SU-DHL-6 (cell line): ENCODE measurements around the gene TMEM267.
"Not testable (repeated sequence)": the region's sequence is repeated elsewhere in the genome, so short reads cannot be mapped to it uniquely, and the experiment has no call there.

Experiments used
- H2AFZ ChIP-seq: fragments of 200-600 bp; sonication (generic); 2 replicates; pipeline ENCODE4 v1.6.1; 2014; ENCODE audit warnings: low read depth, mild to moderate bottlenecking, moderate library complexity, mixed read lengths, antibody characterized with exemption, low read length; ENCODE audit not compliant: severe bottlenecking
- H3F3A ChIP-seq: fragments of 200-600 bp; shearing (Covaris generic); 2 replicates; pipeline ENCODE4 v1.6.0; 2016; ENCODE audit warnings: antibody characterized with exemption, mild to moderate bottlenecking; ENCODE audit not compliant: insufficient read depth
- H3K27ac ChIP-seq: fragments of 200-600 bp; sonication (generic); 2 replicates; pipeline ENCODE4 v1.5.1; 2016; ENCODE audit warnings: low read depth, mild to moderate bottlenecking, low read length, moderate library complexity, mixed read lengths
- H3K27me3 ChIP-seq: fragments of 200-600 bp; sonication (generic), shearing (Covaris generic); 2 replicates; pipeline ENCODE4 v1.6.0; 2014; ENCODE audit warnings: mild to moderate bottlenecking, low read length
- H3K36me3 ChIP-seq: fragments of 200-600 bp; sonication (generic); 2 replicates; pipeline ENCODE4 v1.6.1; 2014; ENCODE audit warnings: mild to moderate bottlenecking, low read length, mixed read lengths
- H3K4me2 ChIP-seq: fragments of 300-600, 200-600 bp; shearing (Covaris generic), sonication (generic); 2 replicates; pipeline ENCODE4 v1.6.0; 2014; ENCODE audit warnings: low read length, low read depth, mild to moderate bottlenecking; ENCODE audit not compliant: poor library complexity, severe bottlenecking
- H3K4me3 ChIP-seq: fragments of 200-600 bp; sonication (generic); 2 replicates; pipeline ENCODE4 v1.5.1; 2014; ENCODE audit warnings: antibody characterized with exemption, low read length, mild to moderate bottlenecking, mixed read lengths; ENCODE audit not compliant: insufficient read depth, poor library complexity, severe bottlenecking
- H3K79me2 ChIP-seq: fragments of 200-600 bp; sonication (generic); 2 replicates; pipeline ENCODE4 v1.6.1; 2014; ENCODE audit warnings: mild to moderate bottlenecking, low read length, moderate library complexity; ENCODE audit not compliant: insufficient read depth
- H3K9ac ChIP-seq: fragments of 200-600 bp; sonication (generic); 2 replicates; pipeline ENCODE4 v1.7.0; 2014; ENCODE audit warnings: mild to moderate bottlenecking, low read length
- H3K9me2 ChIP-seq: fragments of 200-600 bp; sonication (generic); replicated peaks from 2 replicates; pipeline ENCODE4 v1.6.1; 2014; ENCODE audit warnings: low read length; ENCODE audit not compliant: insufficient read depth
- H3K9me3 ChIP-seq: fragments of 200-600 bp; sonication (generic); 2 replicates; pipeline ENCODE4 v1.6.1; 2014; ENCODE audit warnings: low read length, mixed read lengths; ENCODE audit not compliant: insufficient read depth
- H4K20me1 ChIP-seq: fragments of 200-600 bp; sonication (generic); 2 replicates; pipeline ENCODE4 v1.6.1; 2014; ENCODE audit warnings: low read depth, mild to moderate bottlenecking, antibody characterized with exemption, low read length, moderate library complexity, mixed read lengths
- EZH2phosphoT487 ChIP-seq: fragments of 200-600 bp; sonication (generic), shearing (Covaris generic); conservative IDR thresholded peaks from 2 replicates; pipeline ENCODE4 v1.6.1; 2018; ENCODE audit warnings: mild to moderate bottlenecking, antibody characterized with exemption, low read length, moderate library complexity, mixed read lengths
- TF ChIP-seq, protein P1 (sequence below): fragments of 200-600 bp; sonication (generic); IDR thresholded peaks from one replicate; pipeline ENCODE4 v1.5.1; 2017; ENCODE audit warnings: antibody characterized with exemption, mild to moderate bottlenecking, low read length, moderate library complexity; ENCODE audit not compliant: insufficient read depth, poor library complexity, severe bottlenecking

TMEM267 gene

GRCh38 chr5:43427306-43427705, 56.4 kb downstream of the TMEM267 start:
- H3F3A ChIP-seq: no peaks in the 10 kb centered on the region
- H3K9ac ChIP-seq: no peak overlapping the region
- no peaks in the 10 kb centered on the region for H3K9me2 ChIP-seq
- no peak overlapping the region for H3K4me2 ChIP-seq
- no peak overlapping the region for H2AFZ ChIP-seq
- no peak overlapping the region for H3K4me3 ChIP-seq
- H3K36me3 ChIP-seq: no peaks in the 10 kb centered on the region
- no peaks in the 10 kb centered on the region for H3K79me2 ChIP-seq
- no peak overlapping the region for H3K27ac ChIP-seq
- no peaks in the 10 kb centered on the region for H3K27me3 ChIP-seq
- no peaks in the 10 kb centered on the region for H3K9me3 ChIP-seq
- H4K20me1 ChIP-seq: no peaks in the 10 kb centered on the region
- no peak for TF ChIP-seq EZH2phosphoT487
- TF ChIP-seq, protein P1, sequence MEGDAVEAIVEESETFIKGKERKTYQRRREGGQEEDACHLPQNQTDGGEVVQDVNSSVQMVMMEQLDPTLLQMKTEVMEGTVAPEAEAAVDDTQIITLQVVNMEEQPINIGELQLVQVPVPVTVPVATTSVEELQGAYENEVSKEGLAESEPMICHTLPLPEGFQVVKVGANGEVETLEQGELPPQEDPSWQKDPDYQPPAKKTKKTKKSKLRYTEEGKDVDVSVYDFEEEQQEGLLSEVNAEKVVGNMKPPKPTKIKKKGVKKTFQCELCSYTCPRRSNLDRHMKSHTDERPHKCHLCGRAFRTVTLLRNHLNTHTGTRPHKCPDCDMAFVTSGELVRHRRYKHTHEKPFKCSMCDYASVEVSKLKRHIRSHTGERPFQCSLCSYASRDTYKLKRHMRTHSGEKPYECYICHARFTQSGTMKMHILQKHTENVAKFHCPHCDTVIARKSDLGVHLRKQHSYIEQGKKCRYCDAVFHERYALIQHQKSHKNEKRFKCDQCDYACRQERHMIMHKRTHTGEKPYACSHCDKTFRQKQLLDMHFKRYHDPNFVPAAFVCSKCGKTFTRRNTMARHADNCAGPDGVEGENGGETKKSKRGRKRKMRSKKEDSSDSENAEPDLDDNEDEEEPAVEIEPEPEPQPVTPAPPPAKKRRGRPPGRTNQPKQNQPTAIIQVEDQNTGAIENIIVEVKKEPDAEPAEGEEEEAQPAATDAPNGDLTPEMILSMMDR: no peak

- no peaks in the 10 kb centered on the region for H4K20me1 ChIP-seq
- H3F3A ChIP-seq: no peaks in the 10 kb centered on the region
- H3K79me2 ChIP-seq: no peaks in the 10 kb centered on the region
- H3K4me2 ChIP-seq: no peak overlapping the region
- no peak overlapping the region for H3K27ac ChIP-seq
- no peak for TF ChIP-seq EZH2phosphoT487
- TF ChIP-seq, protein P1: no peak
- H2AFZ ChIP-seq: no peak overlapping the region
- no peak overlapping the region for H3K4me3 ChIP-seq
- H3K36me3 ChIP-seq: no peaks in the 10 kb centered on the region
- no peaks in the 10 kb centered on the region for H3K9me3 ChIP-seq
- H3K27me3 ChIP-seq: no peaks in the 10 kb centered on the region
- H3K9ac ChIP-seq: no peak overlapping the region
- no peaks in the 10 kb centered on the region for H3K9me2 ChIP-seq
Observed at GRCh38 chr5:43425983-43426382, 57.7 kb downstream of the TMEM267 start.

- not testable (repeated sequence) for H3K27me3 ChIP-seq, H3F3A ChIP-seq, H3K9me2 ChIP-seq, H3K79me2 ChIP-seq, H3K4me3 ChIP-seq, H2AFZ ChIP-seq, H3K9ac ChIP-seq, H3K27ac ChIP-seq, H3K9me3 ChIP-seq, H3K4me2 ChIP-seq, H3K36me3 ChIP-seq, H4K20me1 ChIP-seq
Observed at GRCh38 chr5:43423086-43423485, 60.6 kb downstream of the TMEM267 start.

- no peak overlapping the region for H3K27ac ChIP-seq
- H3K4me3 ChIP-seq: no peak overlapping the region
- H3K36me3 ChIP-seq: no peaks in the 10 kb centered on the region
- H3K4me2 ChIP-seq: no peak overlapping the region
- no peaks in the 10 kb centered on the region for H3K9me2 ChIP-seq
- no peaks in the 10 kb centered on the region for H3K9me3 ChIP-seq
- no peaks in the 10 kb centered on the region for H3F3A ChIP-seq
- H3K79me2 ChIP-seq: no peaks in the 10 kb centered on the region
- no peak for TF ChIP-seq EZH2phosphoT487
- TF ChIP-seq, protein P1: no peak
- H4K20me1 ChIP-seq: no peaks in the 10 kb centered on the region
- no peak overlapping the region for H3K9ac ChIP-seq
- no peaks in the 10 kb centered on the region for H3K27me3 ChIP-seq
- no peak overlapping the region for H2AFZ ChIP-seq
Observed at GRCh38 chr5:43422143-43422542, 61.5 kb downstream of the TMEM267 start.
